Endodermal cell (in vitro differentiated cells): ENCODE data around the gene EML2. TPM values are rescaled to one million over a fixed set of nuclear protein-coding genes. Genes with fewer than 3 reads are reported as not detected.

Experiments
- DNase-seq: peaks from one replicate; pipeline ENCODE4 v3.0.0-alpha.2; 2017
- H3K27ac ChIP-seq: 2 replicates; pipeline ENCODE4 v1.5.1; 2013; ENCODE audit warnings: mild to moderate bottlenecking, low read depth, low read length, moderate library complexity
- H3K27me3 ChIP-seq: 2 replicates; pipeline ENCODE4 v1.6.1; 2013; ENCODE audit warnings: mild to moderate bottlenecking, low read length, moderate library complexity; ENCODE audit not compliant: insufficient read depth, control insufficient read depth, poor library complexity, severe bottlenecking
- H3K36me3 ChIP-seq: 2 replicates; pipeline ENCODE4 v1.7.0; 2013; ENCODE audit warnings: mild to moderate bottlenecking, low read length, moderate library complexity; ENCODE audit not compliant: control insufficient read depth, insufficient read depth
- H3K4me1 ChIP-seq: one replicate; pipeline ENCODE4 v1.7.0; 2013; ENCODE audit warnings: low read length; ENCODE audit not compliant: control insufficient read depth, insufficient read depth
- H3K4me3 ChIP-seq: 2 replicates; pipeline ENCODE4 v1.5.1; 2013; ENCODE audit warnings: mild to moderate bottlenecking, low read length, moderate library complexity
- H3K9ac ChIP-seq: 2 replicates; pipeline ENCODE4 v1.6.1; 2013; ENCODE audit warnings: mild to moderate bottlenecking, low read length, moderate library complexity; ENCODE audit not compliant: poor library complexity, severe bottlenecking; ENCODE audit errors: extremely low read depth
- H3K9me3 ChIP-seq: 2 replicates; pipeline ENCODE4 v1.6.1; 2013; ENCODE audit warnings: mild to moderate bottlenecking, low read length, moderate library complexity; ENCODE audit not compliant: control insufficient read depth
- H3K27ac Mint-ChIP-seq: 2 replicates; pipeline ENCODE4 v1.8.0; 2020; ENCODE audit warnings: mixed read lengths
- H3K27me3 Mint-ChIP-seq: 2 replicates; pipeline ENCODE4 v1.8.0; 2021; ENCODE audit warnings: mild to moderate bottlenecking, mixed read lengths; ENCODE audit not compliant: insufficient read depth
- H3K36me3 Mint-ChIP-seq: 2 replicates; pipeline ENCODE4 v1.8.0; 2020; ENCODE audit warnings: low read depth, mixed read lengths
- H3K4me1 Mint-ChIP-seq: 2 replicates; pipeline ENCODE4 v1.8.0; 2020; ENCODE audit warnings: mixed read lengths
- H3K4me3 Mint-ChIP-seq: 2 replicates; pipeline ENCODE4 v1.8.0; 2020; ENCODE audit warnings: mild to moderate bottlenecking, moderate library complexity, mixed read lengths
- H3K9me3 Mint-ChIP-seq: 2 replicates; pipeline ENCODE4 v1.8.0; 2020; ENCODE audit warnings: mild to moderate bottlenecking, mixed read lengths
- WGBS, 2 experiments: methylation state at CpG; one replicate each; pipeline versions ENCODE4 v1.1.5 to v1.1.7; 2013; ENCODE audit warnings: missing lambda C conversion rate in 2 of 2, mixed read lengths in 1 of 2; ENCODE audit not compliant: insufficient coverage in 1 of 2, insufficient read length in 1 of 2; 5-methylcytosine and 5-hydroxymethylcytosine counted together
- total RNA-seq, 2 donors: library from RNA; stranded (reverse); fragmentation: NEBNext Ultra II Directional in 1 of 2; extraction: Animal tissue kit (Norgen Biotek cat#: 25700) in 1 of 2; gene quantifications; 2 replicates in 1 of 2; 3 replicates in 1 of 2; pipeline ENCODE4 v1.2.1, GENCODE V29; 2021
- TF ChIP-seq, protein P1 (sequence below): fragments of 200-600 bp; sonication (generic); conservative IDR thresholded peaks from 2 replicates; pipeline ENCODE4 v1.5.0; 2021; ENCODE audit warnings: antibody characterized with exemption, mild to moderate bottlenecking

The EML2 gene
- total RNA-seq, 2 donors from 2014 or later, result 42.9 to 79.3 TPM

DNA sequence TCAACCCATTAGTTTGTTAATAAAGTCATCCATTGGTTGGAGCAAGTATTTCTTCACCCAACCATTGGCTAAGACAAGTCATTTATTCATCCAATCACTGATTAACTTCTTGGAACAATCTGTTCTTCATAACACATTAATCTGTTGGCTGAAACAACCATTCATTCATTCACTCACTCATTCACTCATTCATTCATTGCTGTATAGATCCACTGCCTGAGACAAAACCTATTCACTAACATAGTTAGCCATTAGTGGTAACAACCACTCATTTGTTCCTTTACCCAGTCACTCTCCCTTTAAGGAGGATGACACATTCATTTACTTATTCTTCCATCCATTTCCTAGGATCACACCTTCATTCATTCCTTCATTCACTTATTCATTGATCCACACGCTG lies 15.2 kb downstream of the EML2 start:
- TF ChIP-seq, protein P1, sequence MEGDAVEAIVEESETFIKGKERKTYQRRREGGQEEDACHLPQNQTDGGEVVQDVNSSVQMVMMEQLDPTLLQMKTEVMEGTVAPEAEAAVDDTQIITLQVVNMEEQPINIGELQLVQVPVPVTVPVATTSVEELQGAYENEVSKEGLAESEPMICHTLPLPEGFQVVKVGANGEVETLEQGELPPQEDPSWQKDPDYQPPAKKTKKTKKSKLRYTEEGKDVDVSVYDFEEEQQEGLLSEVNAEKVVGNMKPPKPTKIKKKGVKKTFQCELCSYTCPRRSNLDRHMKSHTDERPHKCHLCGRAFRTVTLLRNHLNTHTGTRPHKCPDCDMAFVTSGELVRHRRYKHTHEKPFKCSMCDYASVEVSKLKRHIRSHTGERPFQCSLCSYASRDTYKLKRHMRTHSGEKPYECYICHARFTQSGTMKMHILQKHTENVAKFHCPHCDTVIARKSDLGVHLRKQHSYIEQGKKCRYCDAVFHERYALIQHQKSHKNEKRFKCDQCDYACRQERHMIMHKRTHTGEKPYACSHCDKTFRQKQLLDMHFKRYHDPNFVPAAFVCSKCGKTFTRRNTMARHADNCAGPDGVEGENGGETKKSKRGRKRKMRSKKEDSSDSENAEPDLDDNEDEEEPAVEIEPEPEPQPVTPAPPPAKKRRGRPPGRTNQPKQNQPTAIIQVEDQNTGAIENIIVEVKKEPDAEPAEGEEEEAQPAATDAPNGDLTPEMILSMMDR, result no peak
- no peaks in the 10 kb centered on the region for H3K4me1 Mint-ChIP-seq
- H3K27ac ChIP-seq, result no peak overlapping the region
- no peak for DNase-seq
- no peaks in the 10 kb centered on the region for H3K27me3 ChIP-seq
- H3K4me1 ChIP-seq, result no peaks in the 10 kb centered on the region
- H3K27me3 Mint-ChIP-seq, result no peaks in the 10 kb centered on the region
- H3K27ac Mint-ChIP-seq, result no peak overlapping the region
- H3K4me3 Mint-ChIP-seq, result no peak overlapping the region
- no peak overlapping the region for H3K9ac ChIP-seq
- peaks cover 55% of the 10 kb centered on the region for H3K36me3 Mint-ChIP-seq
- 98 to 100% methylated on average over 1 of the region's 1 CpG for WGBS, 2 experiments
- no peaks in the 10 kb centered on the region for H3K9me3 Mint-ChIP-seq
- H3K9me3 ChIP-seq, result no peaks in the 10 kb centered on the region
- H3K4me3 ChIP-seq, result no peak overlapping the region
- H3K36me3 ChIP-seq, result peaks cover 11% of the 10 kb centered on the region

DNA sequence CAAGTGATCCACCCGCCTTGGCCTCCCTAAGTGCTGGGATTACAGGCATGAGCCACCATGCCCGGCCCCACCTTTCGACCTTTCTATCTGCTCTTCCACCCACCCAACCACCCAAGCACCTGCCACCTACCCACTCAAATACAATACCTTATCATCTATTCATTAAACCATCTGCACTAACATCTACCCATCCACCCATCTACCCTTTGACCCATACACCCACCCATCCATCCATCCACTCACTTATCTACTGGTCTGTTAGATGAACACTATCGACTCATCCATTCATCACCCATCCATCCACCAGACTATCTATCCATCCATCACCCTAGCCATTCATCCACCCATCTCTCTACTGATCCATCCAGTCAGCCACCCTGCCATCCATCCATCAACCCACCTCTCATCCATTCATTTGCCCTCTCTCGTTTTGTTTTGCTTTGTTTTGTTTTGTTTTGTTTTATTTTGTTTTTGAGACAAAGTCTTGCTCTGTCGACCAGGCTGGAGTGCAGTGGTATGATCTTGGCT lies 17.2 kb downstream of the EML2 start:
- Histone ChIP-seq H3K9ac (no peak overlapping the region), H3K36me3 (peaks cover 6% of the 10 kb centered on the region), H3K27ac (no peak overlapping the region), H3K27me3 (no peaks in the 10 kb centered on the region), H3K4me3 (no peak overlapping the region), H3K4me1 (no peaks in the 10 kb centered on the region), H3K9me3 (no peaks in the 10 kb centered on the region)
- H3K9me3 Mint-ChIP-seq, result no peaks in the 10 kb centered on the region
- 92 to 100% methylated on average over 2 to 6 of the region's 6 CpGs for WGBS, 2 experiments
- no peaks in the 10 kb centered on the region for H3K27me3 Mint-ChIP-seq
- H3K4me3 Mint-ChIP-seq, result no peak overlapping the region
- no peak for DNase-seq
- H3K36me3 Mint-ChIP-seq, result peaks cover 53% of the 10 kb centered on the region
- TF ChIP-seq, protein P1, result no peak
- H3K4me1 Mint-ChIP-seq, result no peaks in the 10 kb centered on the region
- no peak overlapping the region for H3K27ac Mint-ChIP-seq

DNA sequence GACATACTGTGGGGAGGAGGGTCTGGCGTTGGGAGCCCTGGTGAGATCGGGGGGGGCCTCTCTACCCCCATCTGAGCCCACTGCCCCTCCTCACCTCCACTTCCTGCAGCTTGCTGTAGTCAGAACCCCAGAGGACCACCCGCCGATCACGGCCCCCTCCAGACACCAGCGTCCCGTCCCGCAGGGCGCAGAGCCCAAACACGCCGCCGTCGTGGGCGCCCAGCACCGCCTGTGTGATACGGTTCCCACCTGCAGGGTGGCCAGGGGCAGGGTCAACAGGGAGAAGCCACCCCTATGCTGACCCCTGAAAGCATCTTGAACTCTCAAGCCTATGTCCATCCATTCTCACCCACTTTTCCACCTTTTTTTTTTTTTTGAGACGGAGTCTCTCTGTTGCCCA lies 17.8 kb downstream of the EML2 start:
- WGBS, 2 experiments, result 93 to 97% methylated on average over 6 to 16 of the region's 17 CpGs
- no peak overlapping the region for H3K4me3 Mint-ChIP-seq

More for the DNA sequence above, 17.8 kb downstream of the EML2 start:
- Mint-ChIP-seq H3K9me3 (no peaks in the 10 kb centered on the region), H3K27me3 (no peaks in the 10 kb centered on the region), H3K4me1 (no peaks in the 10 kb centered on the region), H3K27ac (no peak overlapping the region), H3K36me3 (peaks cover 49% of the 10 kb centered on the region)
- DNase-seq, result no peak
- Histone ChIP-seq H3K27me3 (no peaks in the 10 kb centered on the region), H3K9me3 (no peaks in the 10 kb centered on the region), H3K4me1 (no peaks in the 10 kb centered on the region), H3K36me3 (peaks cover 6% of the 10 kb centered on the region), H3K27ac (no peak overlapping the region), H3K4me3 (no peak overlapping the region), H3K9ac (no peak overlapping the region)
- TF ChIP-seq, protein P1, result no peak
